ENCODE data around the gene TNFAIP3.

The TNFAIP3 gene

GRCh38 chr6:137867685-137868509 is 838 bp downstream of the TNFAIP3 start:
- peak in 2 of 3 donors; percentile 78 to 87 for DNase-seq
- peaks cover 3 to 11% (median 5%) of the 10 kb centered on the region in 4 experiments for H3K36me3 ChIP-seq (ENCODE audit: control insufficient read depth in 4 of 4, insufficient read depth in 4 of 4, low read length in 3 of 4)
- POLR2A ChIA-PET = interaction anchor here (0.6 to 2.6 kb wide), 9 partner anchors 9 to 177 kb away, joined by 3 to 16 read pairs (median 3); no protein-coding TSS in a partner anchor
- no peaks in the 10 kb centered on the region for H3K27me3 ChIP-seq (replicated peaks in 2 of 5; ENCODE audit: control insufficient read depth in 4 of 5, insufficient read depth in 5 of 5, low read length in 4 of 5)
- H3K4me1 ChIP-seq (ENCODE audit: control extremely low read depth in 1 of 4, control insufficient read depth in 4 of 4, insufficient read depth in 4 of 4, low read length in 3 of 4) = peaks cover 15 to 61% (median 41%) of the 10 kb centered on the region in 4 experiments
- H3K27ac ChIP-seq (ENCODE audit: insufficient read depth in 1 of 2, low read depth in 1 of 2, low read length in 2 of 2, poor library complexity in 1 of 2, severe bottlenecking in 2 of 2) = peak overlapping the region; percentile 74 to 89
- peak overlapping the region; percentile 76 to 95 (median 87) for H3K4me3 ChIP-seq (ENCODE audit: control insufficient read depth in 1 of 7, extremely low read depth in 1 of 7, insufficient read depth in 4 of 7, low read depth in 2 of 7, low read length in 6 of 7)
- WGBS (ENCODE audit: insufficient coverage) = 2% methylated on average over 32 of the region's 32 CpGs
- CTCF ChIA-PET = interaction anchor here (0.7 to 7.5 kb wide), 32 partner anchors 13 to 163 kb away, joined by 3 to 67 read pairs (median 4); no protein-coding TSS in a partner anchor
- H3K9me3 ChIP-seq (ENCODE audit: control extremely low read depth in 1 of 5, control insufficient read depth in 4 of 5, insufficient read depth in 2 of 5, low read depth in 1 of 5, low read length in 4 of 5) = no peaks in the 10 kb centered on the region

GRCh38 chr6:137868721-137869548 is 1.9 kb downstream of the TNFAIP3 start:
- peaks cover 3 to 11% (median 7%) of the 10 kb centered on the region in 4 experiments for H3K36me3 ChIP-seq (ENCODE audit: control insufficient read depth in 4 of 4, insufficient read depth in 4 of 4, low read length in 3 of 4)
- H3K27me3 ChIP-seq (replicated peaks in 2 of 5; ENCODE audit: control insufficient read depth in 4 of 5, insufficient read depth in 5 of 5, low read length in 4 of 5) = no peaks in the 10 kb centered on the region
- peak overlapping the region in 6 of 7 experiments; percentile 76 to 95 (median 90) for H3K4me3 ChIP-seq (ENCODE audit: control insufficient read depth in 1 of 7, extremely low read depth in 1 of 7, insufficient read depth in 4 of 7, low read depth in 2 of 7, low read length in 6 of 7)
- no peak for DNase-seq
- 89% methylated on average over 4 of the region's 10 CpGs for WGBS (ENCODE audit: insufficient coverage)
- peak overlapping the region in 1 of 2 experiments; percentile 2 for H3K27ac ChIP-seq (ENCODE audit: insufficient read depth in 1 of 2, low read depth in 1 of 2, low read length in 2 of 2, poor library complexity in 1 of 2, severe bottlenecking in 2 of 2)
- ChIA-PET CTCF (interaction anchor here (0.8 to 7.5 kb wide), 11 partner anchors 12 to 165 kb away, joined by 3 to 67 read pairs (median 3); no protein-coding TSS in a partner anchor), POLR2A (interaction anchor here (2.6 kb wide), 1 partner anchor 59 kb away, joined by 6 read pairs; no protein-coding TSS in a partner anchor)
- H3K4me1 ChIP-seq (ENCODE audit: control extremely low read depth in 1 of 4, control insufficient read depth in 4 of 4, insufficient read depth in 4 of 4, low read length in 3 of 4) = peaks cover 18 to 71% (median 46%) of the 10 kb centered on the region in 4 experiments
- H3K9me3 ChIP-seq (ENCODE audit: control extremely low read depth in 1 of 5, control insufficient read depth in 4 of 5, insufficient read depth in 2 of 5, low read depth in 1 of 5, low read length in 4 of 5) = no peaks in the 10 kb centered on the region

GRCh38 chr6:137869549-137870307 is 2.7 kb downstream of the TNFAIP3 start:
- Histone ChIP-seq H3K36me3 (ENCODE audit: control insufficient read depth in 4 of 4, insufficient read depth in 4 of 4, low read length in 3 of 4) (peaks cover 6 to 16% (median 13%) of the 10 kb centered on the region in 4 experiments), H3K4me1 (ENCODE audit: control extremely low read depth in 1 of 4, control insufficient read depth in 4 of 4, insufficient read depth in 4 of 4, low read length in 3 of 4) (peaks cover 18 to 75% (median 46%) of the 10 kb centered on the region in 4 experiments), H3K4me3 (ENCODE audit: control insufficient read depth in 1 of 7, extremely low read depth in 1 of 7, insufficient read depth in 4 of 7, low read depth in 2 of 7, low read length in 6 of 7) (peak overlapping the region in 3 of 7 experiments; percentile 76 to 95 (median 83)), H3K27ac (ENCODE audit: insufficient read depth in 1 of 2, low read depth in 1 of 2, low read length in 2 of 2, poor library complexity in 1 of 2, severe bottlenecking in 2 of 2) (peak overlapping the region in 1 of 2 experiments; percentile 9), H3K27me3 (replicated peaks in 2 of 5; ENCODE audit: control insufficient read depth in 4 of 5, insufficient read depth in 5 of 5, low read length in 4 of 5) (no peaks in the 10 kb centered on the region), H3K9me3 (ENCODE audit: control extremely low read depth in 1 of 5, control insufficient read depth in 4 of 5, insufficient read depth in 2 of 5, low read depth in 1 of 5, low read length in 4 of 5) (no peaks in the 10 kb centered on the region)
- ChIA-PET POLR2A (no interaction called here), CTCF (interaction anchor here (0.7 to 7.5 kb wide), 14 partner anchors 11 to 171 kb away, joined by 3 to 67 read pairs (median 4); no protein-coding TSS in a partner anchor)
- 100% methylated on average over 1 of the region's 3 CpGs for WGBS (ENCODE audit: insufficient coverage)
- no peak for DNase-seq

- ChIA-PET POLR2A (no interaction called here), CTCF (interaction anchor here (0.7 to 7.5 kb wide), 13 partner anchors 11 to 171 kb away, joined by 3 to 67 read pairs (median 5); no protein-coding TSS in a partner anchor)
- peaks cover 18 to 75% (median 46%) of the 10 kb centered on the region in 4 experiments for H3K4me1 ChIP-seq (ENCODE audit: control extremely low read depth in 1 of 4, control insufficient read depth in 4 of 4, insufficient read depth in 4 of 4, low read length in 3 of 4)
- no peaks in the 10 kb centered on the region for H3K9me3 ChIP-seq (ENCODE audit: control extremely low read depth in 1 of 5, control insufficient read depth in 4 of 5, insufficient read depth in 2 of 5, low read depth in 1 of 5, low read length in 4 of 5)
- H3K27me3 ChIP-seq (replicated peaks in 2 of 5; ENCODE audit: control insufficient read depth in 4 of 5, insufficient read depth in 5 of 5, low read length in 4 of 5) = no peaks in the 10 kb centered on the region
- H3K4me3 ChIP-seq (ENCODE audit: control insufficient read depth in 1 of 7, extremely low read depth in 1 of 7, insufficient read depth in 4 of 7, low read depth in 2 of 7, low read length in 6 of 7) = peak overlapping the region in 1 of 7 experiments; percentile 13
- 96% methylated on average over 4 of the region's 5 CpGs for WGBS (ENCODE audit: insufficient coverage)
- no peak for DNase-seq
- peak overlapping the region in 1 of 2 experiments; percentile 9 for H3K27ac ChIP-seq (ENCODE audit: insufficient read depth in 1 of 2, low read depth in 1 of 2, low read length in 2 of 2, poor library complexity in 1 of 2, severe bottlenecking in 2 of 2)
- peaks cover 11 to 22% (median 18%) of the 10 kb centered on the region in 4 experiments for H3K36me3 ChIP-seq (ENCODE audit: control insufficient read depth in 4 of 4, insufficient read depth in 4 of 4, low read length in 3 of 4)
These were observed 3.2 kb downstream of the TNFAIP3 start for GRCh38 chr6:137870308-137870644.

GRCh38 chr6:137870744-137871247 is 3.7 kb downstream of the TNFAIP3 start:
- H3K27ac ChIP-seq (ENCODE audit: insufficient read depth in 1 of 2, low read depth in 1 of 2, low read length in 2 of 2, poor library complexity in 1 of 2, severe bottlenecking in 2 of 2) = no peak overlapping the region
- 49% methylated on average over 2 of the region's 4 CpGs for WGBS (ENCODE audit: insufficient coverage)
- peak in 2 of 3 donors; percentile 59 to 69 for DNase-seq
- peaks cover 16 to 27% (median 23%) of the 10 kb centered on the region in 4 experiments for H3K36me3 ChIP-seq (ENCODE audit: control insufficient read depth in 4 of 4, insufficient read depth in 4 of 4, low read length in 3 of 4)
- CTCF ChIA-PET = interaction anchor here (0.7 to 7.5 kb wide), 14 partner anchors 11 to 172 kb away, joined by 3 to 67 read pairs (median 6); no protein-coding TSS in a partner anchor
- H3K9me3 ChIP-seq (ENCODE audit: control extremely low read depth in 1 of 5, control insufficient read depth in 4 of 5, insufficient read depth in 2 of 5, low read depth in 1 of 5, low read length in 4 of 5) = no peaks in the 10 kb centered on the region
- peak overlapping the region in 3 of 7 experiments; percentile 13 to 51 (median 14) for H3K4me3 ChIP-seq (ENCODE audit: control insufficient read depth in 1 of 7, extremely low read depth in 1 of 7, insufficient read depth in 4 of 7, low read depth in 2 of 7, low read length in 6 of 7)
- peaks cover 15 to 74% (median 46%) of the 10 kb centered on the region in 4 experiments for H3K4me1 ChIP-seq (ENCODE audit: control extremely low read depth in 1 of 4, control insufficient read depth in 4 of 4, insufficient read depth in 4 of 4, low read length in 3 of 4)
- H3K27me3 ChIP-seq (replicated peaks in 2 of 5; ENCODE audit: control insufficient read depth in 4 of 5, insufficient read depth in 5 of 5, low read length in 4 of 5) = no peaks in the 10 kb centered on the region
- POLR2A ChIA-PET = interaction anchor here (0.9 to 1.2 kb wide), 2 partner anchors 54 to 155 kb away, joined by 3 read pairs; no protein-coding TSS in a partner anchor

- Histone ChIP-seq H3K4me1 (ENCODE audit: control extremely low read depth in 1 of 4, control insufficient read depth in 4 of 4, insufficient read depth in 4 of 4, low read length in 3 of 4) (peaks cover 15 to 69% (median 42%) of the 10 kb centered on the region in 4 experiments), H3K27me3 (replicated peaks in 2 of 5; ENCODE audit: control insufficient read depth in 4 of 5, insufficient read depth in 5 of 5, low read length in 4 of 5) (no peaks in the 10 kb centered on the region), H3K27ac (ENCODE audit: insufficient read depth in 1 of 2, low read depth in 1 of 2, low read length in 2 of 2, poor library complexity in 1 of 2, severe bottlenecking in 2 of 2) (no peak overlapping the region), H3K4me3 (ENCODE audit: control insufficient read depth in 1 of 7, extremely low read depth in 1 of 7, insufficient read depth in 4 of 7, low read depth in 2 of 7, low read length in 6 of 7) (no peak overlapping the region), H3K36me3 (ENCODE audit: control insufficient read depth in 4 of 4, insufficient read depth in 4 of 4, low read length in 3 of 4) (peaks cover 17 to 31% (median 26%) of the 10 kb centered on the region in 4 experiments), H3K9me3 (ENCODE audit: control extremely low read depth in 1 of 5, control insufficient read depth in 4 of 5, insufficient read depth in 2 of 5, low read depth in 1 of 5, low read length in 4 of 5) (no peaks in the 10 kb centered on the region)
- ChIA-PET POLR2A (interaction anchor here (0.9 to 1.2 kb wide), 2 partner anchors 53 to 156 kb away, joined by 3 read pairs; no protein-coding TSS in a partner anchor), CTCF (interaction anchor here (1.1 to 7.5 kb wide), 12 partner anchors 10 to 166 kb away, joined by 4 to 67 read pairs (median 6); no protein-coding TSS in a partner anchor)
- WGBS (ENCODE audit: insufficient coverage) = 96% methylated on average over 6 of the region's 11 CpGs
- no peak for DNase-seq
These were observed 4.2 kb downstream of the TNFAIP3 start for GRCh38 chr6:137871291-137871690.

All from common myeloid progenitor, CD34-positive (primary cell).